Astrocyte (in vitro differentiated cells and primary cell): ENCODE results near the gene UTS2B. TPM values are rescaled to one million over a fixed set of nuclear protein-coding genes. Genes with fewer than 3 reads are reported as not detected.

Experiments
- DNase-seq: peaks from one replicate; pipeline ENCODE4 v3.0.0-alpha.2; 2010; ENCODE audit warnings: low read depth
- FAIRE-seq: peaks from 2 replicates; lab custom pipeline; 2011; peaks lifted over from hg19 to GRCh38; lab: Jason Lieb, UNC
- H2AFZ ChIP-seq: 2 replicates; pipeline ENCODE4 v1.6.0; 2012; ENCODE audit warnings: low read depth, low read length, inconsistent platforms
- H3K27ac ChIP-seq: 2 replicates; pipeline ENCODE4 v1.5.1; 2011; ENCODE audit warnings: low read depth, low read length, inconsistent platforms
- H3K27me3 ChIP-seq: 2 replicates; pipeline ENCODE4 v1.6.0; 2011; ENCODE audit warnings: low read length, inconsistent platforms; ENCODE audit not compliant: insufficient read depth
- H3K36me3 ChIP-seq: 2 replicates; pipeline ENCODE4 v1.5.1; 2011; ENCODE audit warnings: low read length, inconsistent platforms; ENCODE audit not compliant: insufficient read depth
- H3K4me1 ChIP-seq: 2 replicates; pipeline ENCODE4 v1.5.1; 2011; ENCODE audit warnings: low read length, inconsistent platforms; ENCODE audit not compliant: insufficient read depth
- H3K4me2 ChIP-seq: 2 replicates; pipeline ENCODE4 v1.6.0; 2012; ENCODE audit warnings: low read length, inconsistent platforms
- H3K4me3 ChIP-seq: 2 replicates; pipeline ENCODE4 v1.5.1; 2011; ENCODE audit warnings: low read depth, mild to moderate bottlenecking, low read length, inconsistent platforms; ENCODE audit not compliant: insufficient read depth
- H3K79me2 ChIP-seq: 2 replicates; pipeline ENCODE4 v1.6.0; 2012; ENCODE audit warnings: mild to moderate bottlenecking, low read length, inconsistent platforms; ENCODE audit not compliant: insufficient read depth
- H3K9ac ChIP-seq: 2 replicates; pipeline ENCODE4 v1.6.0; 2012; ENCODE audit warnings: mild to moderate bottlenecking, low read length, inconsistent platforms
- H3K9me3 ChIP-seq: 2 replicates; pipeline ENCODE4 v1.5.1; 2012; ENCODE audit warnings: low read depth, mild to moderate bottlenecking, low read length, inconsistent platforms; ENCODE audit not compliant: insufficient read depth
- H4K20me1 ChIP-seq: 2 replicates; pipeline ENCODE4 v1.6.0; 2012; ENCODE audit warnings: low read length, inconsistent platforms; ENCODE audit not compliant: insufficient read depth
- H3K27ac Mint-ChIP-seq: one replicate; pipeline ENCODE4 v1.8.0; 2021; ENCODE audit warnings: mild to moderate bottlenecking, mixed read lengths; ENCODE audit not compliant: unreplicated experiment
- H3K27me3 Mint-ChIP-seq: one replicate; pipeline ENCODE4 v1.8.0; 2021; ENCODE audit warnings: low read depth, mixed read lengths; ENCODE audit not compliant: unreplicated experiment
- H3K36me3 Mint-ChIP-seq: one replicate; pipeline ENCODE4 v1.8.0; 2021; ENCODE audit warnings: low read depth, mixed read lengths; ENCODE audit not compliant: unreplicated experiment
- H3K4me1 Mint-ChIP-seq: one replicate; pipeline ENCODE4 v1.8.0; 2021; ENCODE audit warnings: low read depth, mixed read lengths; ENCODE audit not compliant: unreplicated experiment
- H3K4me3 Mint-ChIP-seq: one replicate; pipeline ENCODE4 v1.8.0; 2021; ENCODE audit warnings: mild to moderate bottlenecking, moderate library complexity, mixed read lengths; ENCODE audit not compliant: unreplicated experiment
- H3K9me3 Mint-ChIP-seq: one replicate; pipeline ENCODE4 v1.8.0; 2021; ENCODE audit warnings: mild to moderate bottlenecking, mixed read lengths; ENCODE audit not compliant: unreplicated experiment
- CTCF ChIP-seq: IDR thresholded peaks from 2 replicates; pipeline ENCODE4 v1.5.1; 2011; ENCODE audit warnings: low read depth, mild to moderate bottlenecking, inconsistent platforms, low read length, moderate library complexity; ENCODE audit not compliant: insufficient read depth
- EZH2 ChIP-seq: IDR thresholded peaks from 2 replicates; pipeline ENCODE4 v1.6.1; 2012; ENCODE audit warnings: mild to moderate bottlenecking, low read length, inconsistent platforms; ENCODE audit not compliant: insufficient read depth
- total RNA-seq: library from RNA; stranded (reverse); gene quantifications from 2 replicates; pipeline ENCODE4 v1.2.1, GENCODE V29; 2021

UTS2B gene
- total RNA-seq, 1 donor from 2014 or later: 0.75 TPM

- peaks cover 51% of the 10 kb centered on the region for H3K36me3 ChIP-seq
These were observed 30.3 kb upstream of the UTS2B start for GRCh38 chr3:191360620-191361019.

GRCh38 chr3:191358929-191359328 lies 28.6 kb upstream of the UTS2B start:
- Mint-ChIP-seq H3K4me3 (peak overlapping the region; percentile 23), H3K36me3 (peaks cover 15% of the 10 kb centered on the region), H3K27me3 (no peaks in the 10 kb centered on the region), H3K27ac (no peak overlapping the region), H3K9me3 (no peaks in the 10 kb centered on the region), H3K4me1 (peaks cover 53% of the 10 kb centered on the region)
- H2AFZ ChIP-seq: no peak overlapping the region
- H3K4me2 ChIP-seq: no peak overlapping the region
- no peak overlapping the region for H3K4me3 ChIP-seq
- no peak overlapping the region for H3K27ac ChIP-seq
- H4K20me1 ChIP-seq: no peaks in the 10 kb centered on the region
- FAIRE-seq (peak; percentile 60), DNase-seq (no peak)
- no peaks in the 10 kb centered on the region for H3K27me3 ChIP-seq
- no peak overlapping the region for H3K9ac ChIP-seq
- TF ChIP-seq EZH2: no peak
- no peak for TF ChIP-seq CTCF
- no peaks in the 10 kb centered on the region for H3K9me3 ChIP-seq
- peaks cover 49% of the 10 kb centered on the region for H3K36me3 ChIP-seq
- H3K79me2 ChIP-seq: peaks cover 76% of the 10 kb centered on the region
- H3K4me1 ChIP-seq: peaks cover 23% of the 10 kb centered on the region

More at GRCh38 chr3:191360620-191361019, 30.3 kb upstream of the UTS2B start:
- H3K4me2 ChIP-seq: no peak overlapping the region
- H3K4me1 Mint-ChIP-seq: peaks cover 48% of the 10 kb centered on the region
- H4K20me1 ChIP-seq: no peaks in the 10 kb centered on the region
- no peaks in the 10 kb centered on the region for H3K27me3 ChIP-seq
- H3K4me3 Mint-ChIP-seq: no peak overlapping the region
- DNase-seq: no peak
- no peak for TF ChIP-seq CTCF
- TF ChIP-seq EZH2: no peak
- no peak overlapping the region for H3K27ac Mint-ChIP-seq
- H3K27ac ChIP-seq: no peak overlapping the region
- H3K9me3 Mint-ChIP-seq: no peaks in the 10 kb centered on the region
- no peak overlapping the region for H2AFZ ChIP-seq
- no peak overlapping the region for H3K4me3 ChIP-seq
- H3K27me3 Mint-ChIP-seq: no peaks in the 10 kb centered on the region
- H3K9me3 ChIP-seq: no peaks in the 10 kb centered on the region
- peaks cover 20% of the 10 kb centered on the region for H3K4me1 ChIP-seq
- H3K79me2 ChIP-seq: peaks cover 61% of the 10 kb centered on the region
- peaks cover 20% of the 10 kb centered on the region for H3K36me3 Mint-ChIP-seq
- no peak overlapping the region for H3K9ac ChIP-seq
- FAIRE-seq: no peak

- no peak for TF ChIP-seq CTCF
- no peak for TF ChIP-seq EZH2
- peak overlapping the region; percentile 96 for H3K27ac Mint-ChIP-seq
These were observed 27.6 kb upstream of the UTS2B start for GRCh38 chr3:191357909-191358308.

More at GRCh38 chr3:191357909-191358308, 27.6 kb upstream of the UTS2B start:
- no peak overlapping the region for H2AFZ ChIP-seq
- peaks cover 41% of the 10 kb centered on the region for H3K36me3 ChIP-seq
- no peaks in the 10 kb centered on the region for H3K27me3 ChIP-seq
- H3K9me3 ChIP-seq: no peaks in the 10 kb centered on the region
- Mint-ChIP-seq H3K4me3 (peak overlapping the region; percentile 64), H3K27me3 (no peaks in the 10 kb centered on the region), H3K4me1 (peaks cover 55% of the 10 kb centered on the region), H3K36me3 (peaks cover 15% of the 10 kb centered on the region), H3K9me3 (no peaks in the 10 kb centered on the region)
- H3K27ac ChIP-seq: peak overlapping the region; percentile 87
- peak overlapping the region; percentile 76 for H3K4me2 ChIP-seq
- peaks cover 23% of the 10 kb centered on the region for H3K4me1 ChIP-seq
- no peak for FAIRE-seq
- peaks cover 82% of the 10 kb centered on the region for H3K79me2 ChIP-seq
- no peak for DNase-seq
- H3K4me3 ChIP-seq: no peak overlapping the region
- no peak overlapping the region for H3K9ac ChIP-seq
- H4K20me1 ChIP-seq: peaks cover 5% of the 10 kb centered on the region
